ENCODE measurements around the gene CDH13.

CDH13 gene

DNA sequence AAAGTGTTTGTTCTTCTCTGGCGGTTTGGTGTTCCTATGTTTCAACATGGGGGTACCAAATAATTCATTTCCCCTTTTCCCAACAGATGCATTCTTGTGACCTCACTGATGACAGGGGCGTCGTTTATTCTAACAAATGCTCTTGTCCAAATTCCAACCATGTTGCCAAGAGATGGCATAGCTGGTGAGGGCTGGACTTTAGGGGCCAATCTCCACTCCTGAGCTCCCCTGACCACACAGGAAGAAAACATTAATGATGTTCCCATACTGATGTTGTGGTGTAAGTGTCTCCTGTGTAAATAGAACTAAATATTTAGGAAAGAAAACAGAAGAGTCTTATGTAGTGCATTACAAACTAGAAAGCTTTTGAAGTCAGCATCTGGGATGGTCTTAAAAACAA lies 431.6 kb downstream of the CDH13 start:
- no peak for DNase-seq (ENCODE audit: low read depth)

GRCh38 chr16:83059237-83059636 lies 432.5 kb downstream of the CDH13 start:
- no peak for DNase-seq (ENCODE audit: low read depth)

DNA sequence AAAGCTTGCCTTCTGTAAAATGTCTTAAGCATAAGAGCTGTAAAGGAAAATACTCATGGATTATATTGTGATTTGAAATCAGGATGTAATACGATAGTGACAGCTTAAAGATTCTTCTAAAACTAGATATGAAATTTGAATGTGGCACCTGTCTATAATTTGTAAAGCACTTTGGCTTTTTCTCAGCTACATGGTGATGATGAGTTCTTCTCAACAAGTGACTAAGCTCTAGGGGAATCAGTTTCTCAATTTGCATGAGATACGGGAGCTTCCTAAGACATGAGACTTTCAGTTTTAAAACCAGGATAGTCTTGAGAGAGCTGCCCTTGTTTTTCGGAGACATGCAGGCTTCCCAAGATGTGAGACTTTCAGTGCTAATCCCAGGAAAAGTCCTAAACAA lies 439.2 kb downstream of the CDH13 start:
- DNase-seq (ENCODE audit: low read depth) = no peak

DNA sequence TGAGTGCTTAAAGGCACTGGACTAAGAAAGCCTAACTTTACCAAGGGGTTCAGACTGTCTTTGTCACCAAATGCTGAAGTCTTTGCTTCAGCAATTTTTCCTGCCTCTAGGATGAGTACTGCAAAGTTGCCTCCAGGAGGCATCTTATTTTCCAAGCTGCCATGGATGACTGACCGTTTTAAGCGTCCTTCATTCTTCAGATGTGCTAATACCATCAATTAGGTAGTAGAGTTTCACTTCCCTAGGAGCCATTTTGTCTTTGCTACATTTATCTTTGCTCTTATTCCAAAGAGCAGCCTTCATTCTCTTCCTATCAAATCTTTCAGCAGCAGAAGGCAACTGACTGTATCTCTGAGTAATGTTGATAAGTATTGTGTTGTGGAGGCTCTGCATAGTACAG lies 440.1 kb downstream of the CDH13 start:
- DNase-seq (ENCODE audit: low read depth) = no peak

GRCh38 chr16:83068686-83069085 lies 441.9 kb downstream of the CDH13 start:
- DNase-seq (ENCODE audit: low read depth) = no peak

DNA sequence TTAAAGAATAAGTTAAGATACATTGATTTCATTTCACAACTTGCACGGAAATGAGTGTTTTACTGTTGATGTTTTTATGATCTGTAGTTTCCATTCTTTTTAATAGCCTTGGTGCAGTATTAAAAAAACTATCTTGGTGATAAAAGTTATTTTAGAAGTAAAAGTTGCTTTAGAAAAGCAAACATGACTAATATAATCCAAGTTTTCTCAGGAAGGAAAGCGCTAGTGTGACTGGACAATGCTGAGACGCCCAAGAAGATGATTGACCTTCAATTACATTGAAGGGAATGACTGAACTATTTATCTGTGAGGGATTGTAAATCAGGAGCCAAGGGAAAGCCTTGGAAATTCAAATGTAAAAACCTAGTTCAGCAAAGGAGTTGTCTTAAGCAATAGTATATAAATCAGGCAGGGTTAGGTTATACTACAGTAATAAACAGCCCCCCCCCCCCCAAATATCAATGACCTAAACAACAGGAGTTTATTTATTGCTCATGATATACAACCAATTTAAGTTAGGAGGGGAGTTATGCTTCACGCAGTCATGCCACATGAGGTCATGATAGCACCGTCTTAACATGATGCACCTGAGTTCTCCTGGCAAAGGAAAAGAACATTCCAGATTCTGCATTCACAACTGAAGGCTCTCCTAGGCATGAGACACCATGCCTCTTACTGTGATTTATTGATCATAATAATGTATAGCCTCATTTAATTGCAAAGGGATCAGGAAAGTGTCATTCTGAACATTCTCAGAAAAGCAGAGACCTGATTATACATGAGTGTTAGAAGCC lies 443.8 kb downstream of the CDH13 start:
- DNase-seq (ENCODE audit: low read depth) = no peak

- DNase-seq (ENCODE audit: low read depth) = no peak
Observed at GRCh38 chr16:83075956-83076355, 449.2 kb downstream of the CDH13 start.

GRCh38 chr16:83083361-83083760 lies 456.6 kb downstream of the CDH13 start:
- DNase-seq (ENCODE audit: low read depth) = no peak

DNA sequence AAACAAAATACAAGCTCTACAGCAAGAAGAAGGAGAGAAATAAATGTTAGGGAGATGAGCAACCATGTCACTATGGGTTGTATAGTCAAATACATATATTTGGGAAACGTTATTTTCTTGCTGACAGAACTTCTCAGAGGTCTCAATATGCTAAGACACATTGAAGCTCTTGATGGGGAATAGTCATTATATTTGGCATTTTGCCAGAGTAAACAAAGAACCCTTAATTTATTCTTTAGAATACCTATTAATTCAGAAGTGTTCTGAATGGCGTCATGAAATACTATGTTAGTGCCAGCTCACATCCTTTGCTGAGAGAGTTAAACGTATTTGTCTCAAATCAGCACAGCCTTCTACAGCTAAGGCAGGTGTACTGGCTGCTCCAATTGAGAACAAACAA lies 458.9 kb downstream of the CDH13 start:
- DNase-seq (ENCODE audit: low read depth) = no peak

GRCh38 chr16:83095941-83096692 lies 469.3 kb downstream of the CDH13 start:
- no peak for DNase-seq (ENCODE audit: low read depth)

DNA sequence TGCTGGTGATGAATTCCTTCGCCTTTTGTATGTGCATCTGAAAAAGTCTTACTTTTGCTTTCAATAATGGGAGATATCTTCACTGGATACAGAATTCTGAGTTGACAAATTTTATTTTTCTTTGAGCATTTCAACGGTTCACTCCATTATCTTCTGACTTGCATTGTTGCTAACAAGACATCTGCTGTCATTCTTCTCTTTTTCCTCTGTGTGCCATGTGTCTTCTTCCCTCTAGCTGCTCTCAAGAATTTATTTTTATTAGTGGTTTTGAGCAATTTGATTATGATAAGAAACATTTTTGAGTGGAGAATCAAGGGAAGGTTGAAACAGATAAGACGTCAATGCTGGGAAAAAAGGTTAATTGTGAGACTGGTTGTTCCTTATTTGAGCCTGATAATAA lies 471.8 kb downstream of the CDH13 start:
- no peak for DNase-seq (ENCODE audit: low read depth)

GRCh38 chr16:83100679-83101078 lies 473.9 kb downstream of the CDH13 start:
- no peak for DNase-seq (ENCODE audit: low read depth)

GRCh38 chr16:83102336-83102735 lies 475.6 kb downstream of the CDH13 start:
- DNase-seq (ENCODE audit: low read depth) = no peak

- no peak for DNase-seq (ENCODE audit: low read depth)
Observed at GRCh38 chr16:83105279-83106077, 478.7 kb downstream of the CDH13 start.

- DNase-seq (ENCODE audit: low read depth) = no peak
Observed at GRCh38 chr16:83109490-83110125, 482.8 kb downstream of the CDH13 start.

GRCh38 chr16:83110269-83110668 lies 483.5 kb downstream of the CDH13 start:
- DNase-seq (ENCODE audit: low read depth) = no peak

- no peak for DNase-seq (ENCODE audit: low read depth)
Observed at GRCh38 chr16:83113317-83113716, 486.5 kb downstream of the CDH13 start.

GRCh38 chr16:83113811-83114210 lies 487.0 kb downstream of the CDH13 start:
- no peak for DNase-seq (ENCODE audit: low read depth)

DNA sequence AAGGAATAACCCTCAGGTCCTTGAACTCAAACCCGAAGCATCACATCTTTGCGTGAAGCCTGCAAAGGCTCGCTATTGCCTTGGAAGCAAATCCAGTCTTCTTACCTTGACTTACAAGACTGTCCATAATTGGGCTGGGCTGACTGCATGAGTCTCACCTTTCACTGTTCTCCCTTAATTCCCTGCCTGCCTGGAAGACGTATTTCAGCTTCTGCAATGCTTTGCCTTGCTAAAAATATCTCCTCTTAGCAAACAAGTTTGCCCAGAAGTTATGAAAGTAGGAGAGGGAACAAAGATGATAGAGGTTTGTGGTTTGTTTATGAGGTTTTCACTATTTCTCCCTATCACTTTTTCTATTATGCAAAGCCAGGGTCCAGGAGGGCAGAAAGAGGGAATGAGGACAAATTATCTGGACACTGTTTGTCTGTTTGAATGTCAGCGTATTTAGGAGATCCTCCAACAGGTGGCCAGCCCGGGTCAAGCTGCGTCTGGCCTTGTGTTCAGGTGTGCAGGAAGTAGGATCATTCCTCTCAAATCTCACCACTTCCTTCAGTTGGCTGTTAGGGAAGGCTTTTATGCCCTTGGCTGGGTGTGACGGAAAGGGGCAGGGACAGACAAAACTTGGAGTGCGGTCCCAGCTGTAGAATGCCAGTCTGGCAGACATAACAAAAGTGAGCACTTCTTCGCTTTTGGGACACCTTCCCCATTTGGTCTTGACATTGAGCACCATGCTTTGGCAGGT lies 488.9 kb downstream of the CDH13 start:
- DNase-seq (ENCODE audit: low read depth) = no peak

- DNase-seq (ENCODE audit: low read depth) = no peak
Observed at GRCh38 chr16:83116274-83116892, 489.6 kb downstream of the CDH13 start.

- no peak for DNase-seq (ENCODE audit: low read depth)
Observed at GRCh38 chr16:83117810-83118209, 491.0 kb downstream of the CDH13 start.
